ENCODE measurements around the gene DQX1. TPM values are rescaled to one million over a fixed set of nuclear protein-coding genes. Genes with fewer than 3 reads are reported as not detected.

The DQX1 gene
- total and polyA plus RNA-seq, 4 donors, result 0.12 to 0.34 (median 0.17) TPM; not detected in 1

- no peak for TF ChIP-seq CTCF (IDR thresholded peaks at IDR 0.05; ENCODE audit: control extremely low read depth, extremely low read depth)
- Histone ChIP-seq H3K9ac (ENCODE audit: insufficient read depth in 1 of 2, low read length in 2 of 2) (no peak overlapping the region), H3K27ac (ENCODE audit: low read depth in 1 of 2, low read length in 1 of 2) (no peak overlapping the region), H3K36me3 (ENCODE audit: control insufficient read depth in 4 of 4, insufficient read depth in 4 of 4, low read length in 4 of 4) (no peaks in the 10 kb centered on the region), H3K27me3 (ENCODE audit: control insufficient read depth in 3 of 3, insufficient read depth in 3 of 3, low read length in 2 of 3) (peaks cover 0 to 22% (median 5%) of the 10 kb centered on the region in 3 donors), H3K4me1 (ENCODE audit: control insufficient read depth in 5 of 5, insufficient read depth in 5 of 5, low read length in 5 of 5) (no peaks in the 10 kb centered on the region), H3K9me3 (ENCODE audit: control insufficient read depth in 4 of 4, insufficient read depth in 3 of 4, low read length in 3 of 4) (no peaks in the 10 kb centered on the region), H3K4me3 (no peak overlapping the region)
- DNase-seq (no peak), ATAC-seq (ENCODE audit: insufficient read depth, low FRiP score) (no peak)
- 33 to 54% methylated on average over 5 of the region's 5 CpGs for WGBS, 2 donors
These were observed 41.9 kb upstream of the DQX1 start for GRCh38 chr2:74567881-74568280.

GRCh38 chr2:74566754-74567085 lies 40.7 kb upstream of the DQX1 start:
- Histone ChIP-seq H3K9ac (ENCODE audit: insufficient read depth in 1 of 2, low read length in 2 of 2) (no peak overlapping the region), H3K9me3 (ENCODE audit: control insufficient read depth in 4 of 4, insufficient read depth in 3 of 4, low read length in 3 of 4) (no peaks in the 10 kb centered on the region)
- ATAC-seq (ENCODE audit: insufficient read depth, low FRiP score), result no peak

GRCh38 chr2:74566076-74566753 lies 40.2 kb upstream of the DQX1 start:
- Histone ChIP-seq H3K9ac (ENCODE audit: insufficient read depth in 1 of 2, low read length in 2 of 2) (no peak overlapping the region), H3K9me3 (ENCODE audit: control insufficient read depth in 4 of 4, insufficient read depth in 3 of 4, low read length in 3 of 4) (no peaks in the 10 kb centered on the region), H3K36me3 (ENCODE audit: control insufficient read depth in 4 of 4, insufficient read depth in 4 of 4, low read length in 4 of 4) (no peaks in the 10 kb centered on the region), H3K27ac (ENCODE audit: low read depth in 1 of 2, low read length in 1 of 2) (no peak overlapping the region), H3K4me1 (ENCODE audit: control insufficient read depth in 5 of 5, insufficient read depth in 5 of 5, low read length in 5 of 5) (no peaks in the 10 kb centered on the region), H3K27me3 (ENCODE audit: control insufficient read depth in 3 of 3, insufficient read depth in 3 of 3, low read length in 2 of 3) (peaks cover 0 to 35% (median 6%) of the 10 kb centered on the region in 3 donors), H3K4me3 (no peak overlapping the region)
- 80 to 84% methylated on average over 7 of the region's 7 CpGs for WGBS, 2 donors
- TF ChIP-seq CTCF (IDR thresholded peaks at IDR 0.05; ENCODE audit: control extremely low read depth, extremely low read depth), result no peak
- ATAC-seq (ENCODE audit: insufficient read depth, low FRiP score) (no peak), DNase-seq (no peak)

More at GRCh38 chr2:74566754-74567085, 40.7 kb upstream of the DQX1 start:
- no peak overlapping the region for H3K27ac ChIP-seq (ENCODE audit: low read depth in 1 of 2, low read length in 1 of 2)
- TF ChIP-seq CTCF (IDR thresholded peaks at IDR 0.05; ENCODE audit: control extremely low read depth, extremely low read depth), result no peak
- H3K36me3 ChIP-seq (ENCODE audit: control insufficient read depth in 4 of 4, insufficient read depth in 4 of 4, low read length in 4 of 4), result no peaks in the 10 kb centered on the region
- H3K4me3 ChIP-seq, result no peak overlapping the region
- no peak for DNase-seq
- H3K27me3 ChIP-seq (ENCODE audit: control insufficient read depth in 3 of 3, insufficient read depth in 3 of 3, low read length in 2 of 3), result peaks cover 0 to 30% (median 5%) of the 10 kb centered on the region in 3 donors
- H3K4me1 ChIP-seq (ENCODE audit: control insufficient read depth in 5 of 5, insufficient read depth in 5 of 5, low read length in 5 of 5), result no peaks in the 10 kb centered on the region

- H3K4me3 ChIP-seq, result no peak overlapping the region
- ATAC-seq (ENCODE audit: insufficient read depth, low FRiP score), result no peak
These were observed 38.2 kb upstream of the DQX1 start for GRCh38 chr2:74564222-74564621.

More at GRCh38 chr2:74564222-74564621, 38.2 kb upstream of the DQX1 start:
- Histone ChIP-seq H3K36me3 (ENCODE audit: control insufficient read depth in 4 of 4, insufficient read depth in 4 of 4, low read length in 4 of 4) (no peaks in the 10 kb centered on the region), H3K27me3 (ENCODE audit: control insufficient read depth in 3 of 3, insufficient read depth in 3 of 3, low read length in 2 of 3) (peaks cover 0 to 39% (median 13%) of the 10 kb centered on the region in 3 donors), H3K9me3 (ENCODE audit: control insufficient read depth in 4 of 4, insufficient read depth in 3 of 4, low read length in 3 of 4) (no peaks in the 10 kb centered on the region), H3K4me1 (ENCODE audit: control insufficient read depth in 5 of 5, insufficient read depth in 5 of 5, low read length in 5 of 5) (no peaks in the 10 kb centered on the region), H3K9ac (ENCODE audit: insufficient read depth in 1 of 2, low read length in 2 of 2) (no peak overlapping the region), H3K27ac (ENCODE audit: low read depth in 1 of 2, low read length in 1 of 2) (no peak overlapping the region)
- TF ChIP-seq CTCF (IDR thresholded peaks at IDR 0.05; ENCODE audit: control extremely low read depth, extremely low read depth), result no peak
- WGBS, 2 donors, result 77 to 88% methylated on average over 5 of the region's 5 CpGs
- DNase-seq, result no peak

Measured in lung (tissue), 12 donors.